ENCODE data around the gene PPOX.
A peak's percentile ranks its signal among the peaks of the same experiment; 100 is the strongest.

DNA sequence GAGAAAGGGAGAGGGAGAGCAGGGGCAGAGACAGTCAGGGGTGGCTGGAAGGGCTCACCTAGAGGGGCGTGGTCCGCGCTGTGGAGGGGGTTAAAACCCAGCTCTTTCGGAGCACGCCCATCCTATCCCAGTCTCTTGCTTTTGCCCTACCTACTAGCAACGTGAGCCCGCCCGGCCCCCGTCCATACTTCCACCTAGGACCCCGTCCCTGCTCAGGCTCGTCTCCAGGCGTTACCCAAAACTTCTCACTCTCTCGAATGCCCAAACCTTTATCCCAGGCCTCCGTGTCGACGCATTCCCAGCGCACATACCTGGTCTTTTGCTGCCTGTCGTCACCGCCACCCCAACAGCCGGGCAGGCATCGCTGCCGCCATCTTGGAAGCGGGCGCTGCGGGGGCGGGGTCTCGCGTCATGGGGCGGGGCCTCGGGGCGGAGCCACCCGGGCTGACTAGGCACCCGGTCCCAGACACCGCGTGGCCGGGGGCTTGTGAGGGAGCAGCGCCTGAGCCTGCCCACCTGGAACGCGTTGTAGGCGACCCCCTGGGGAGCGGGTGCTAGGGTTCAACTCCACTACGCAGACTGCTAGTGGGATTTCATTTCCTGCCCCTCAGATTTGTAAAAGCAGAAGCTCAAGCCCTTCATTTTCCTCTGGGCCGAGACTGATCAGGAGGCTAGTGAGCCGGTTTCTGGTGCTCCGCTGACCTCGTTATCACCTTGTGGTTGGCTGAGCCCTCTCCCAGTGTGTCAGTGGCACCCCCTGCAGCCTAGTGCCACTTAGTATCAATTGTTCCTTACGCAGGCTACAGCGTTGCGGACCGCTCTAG is 11.1 kb downstream of the PPOX start, which contains the start of gene B4GALT3:
- TF ChIP-seq POLR2A (IDR thresholded peaks at IDR 0.05; ENCODE audit: extremely low read depth, insufficient read length) = peak; percentile 93
- TF ChIP-seq, protein P1, sequence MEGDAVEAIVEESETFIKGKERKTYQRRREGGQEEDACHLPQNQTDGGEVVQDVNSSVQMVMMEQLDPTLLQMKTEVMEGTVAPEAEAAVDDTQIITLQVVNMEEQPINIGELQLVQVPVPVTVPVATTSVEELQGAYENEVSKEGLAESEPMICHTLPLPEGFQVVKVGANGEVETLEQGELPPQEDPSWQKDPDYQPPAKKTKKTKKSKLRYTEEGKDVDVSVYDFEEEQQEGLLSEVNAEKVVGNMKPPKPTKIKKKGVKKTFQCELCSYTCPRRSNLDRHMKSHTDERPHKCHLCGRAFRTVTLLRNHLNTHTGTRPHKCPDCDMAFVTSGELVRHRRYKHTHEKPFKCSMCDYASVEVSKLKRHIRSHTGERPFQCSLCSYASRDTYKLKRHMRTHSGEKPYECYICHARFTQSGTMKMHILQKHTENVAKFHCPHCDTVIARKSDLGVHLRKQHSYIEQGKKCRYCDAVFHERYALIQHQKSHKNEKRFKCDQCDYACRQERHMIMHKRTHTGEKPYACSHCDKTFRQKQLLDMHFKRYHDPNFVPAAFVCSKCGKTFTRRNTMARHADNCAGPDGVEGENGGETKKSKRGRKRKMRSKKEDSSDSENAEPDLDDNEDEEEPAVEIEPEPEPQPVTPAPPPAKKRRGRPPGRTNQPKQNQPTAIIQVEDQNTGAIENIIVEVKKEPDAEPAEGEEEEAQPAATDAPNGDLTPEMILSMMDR (IDR thresholded peaks at IDR 0.05; ENCODE audit: low read depth, low read length) = peak; percentile 12

All from NB4 (cell line).